GM19351 (cell line): ENCODE data around the gene ZSWIM8.
A peak's percentile ranks its signal among the peaks of the same experiment; 100 is the strongest.
"Not testable (repeated sequence)": the region's sequence is repeated elsewhere in the genome, so short reads cannot be mapped to it uniquely, and the experiment has no call there.

ENCODE experiments used
- ATAC-seq: cut with Tn5 transposase; IDR thresholded peaks from one replicate; pipeline ENCODE4 v1.9.1; 2021; ENCODE audit warnings: mild to moderate bottlenecking, moderate library complexity; ENCODE audit not compliant: unreplicated experiment

Gene ZSWIM8

GRCh38 chr10:73772281-73773151 is 12.9 kb upstream of the ZSWIM8 start:
- ATAC-seq = peak; percentile 61

GRCh38 chr10:73773152-73773879 is 12.1 kb upstream of the ZSWIM8 start:
- ATAC-seq = no peak

- ATAC-seq = no peak
Measured at GRCh38 chr10:73774637-73775036, 10.8 kb upstream of the ZSWIM8 start.

GRCh38 chr10:73779018-73779417 is 6.4 kb upstream of the ZSWIM8 start:
- ATAC-seq = no peak

GRCh38 chr10:73779539-73780197 is 5.7 kb upstream of the ZSWIM8 start:
- ATAC-seq = no peak

- ATAC-seq = no peak
Measured at GRCh38 chr10:73780301-73780700, 5.1 kb upstream of the ZSWIM8 start.

- ATAC-seq = no peak
Measured at GRCh38 chr10:73780966-73781365, 4.4 kb upstream of the ZSWIM8 start.

GRCh38 chr10:73781548-73781878 is 3.9 kb upstream of the ZSWIM8 start:
- no peak for ATAC-seq

- peak; percentile 58 for ATAC-seq
Measured at GRCh38 chr10:73781879-73782748, 3.3 kb upstream of the ZSWIM8 start, which contains the start of gene CHCHD1. Gene CHCHD1, plus strand, starts transcription at chr10:73782048. Its CDS starts 28 bp downstream, at chr10:73782076.

- ATAC-seq = no peak
Measured at GRCh38 chr10:73782749-73783085, 2.7 kb upstream of the ZSWIM8 start.

GRCh38 chr10:73785721-73786511 is 510 bp downstream of the ZSWIM8 start:
- ATAC-seq = peak; percentile 22

- no peak for ATAC-seq
Measured at GRCh38 chr10:73786512-73786885, 1.1 kb downstream of the ZSWIM8 start.

GRCh38 chr10:73787031-73787800 is 1.8 kb downstream of the ZSWIM8 start:
- ATAC-seq = not testable (repeated sequence)

- ATAC-seq = no peak
Measured at GRCh38 chr10:73788864-73789658, 3.7 kb downstream of the ZSWIM8 start.

GRCh38 chr10:73789659-73790055 is 4.3 kb downstream of the ZSWIM8 start:
- no peak for ATAC-seq

- ATAC-seq = no peak
Measured at GRCh38 chr10:73790886-73791625, 5.7 kb downstream of the ZSWIM8 start.

GRCh38 chr10:73791871-73792400 is 6.5 kb downstream of the ZSWIM8 start:
- no peak for ATAC-seq
